ENCODE data around the gene EPB41L4A. TPM values are rescaled to one million over a fixed set of nuclear protein-coding genes. Genes with fewer than 3 reads are reported as not detected.

EPB41L4A gene
- total RNA-seq, 3 donors from 2014 or later = 22.0 to 25.9 (median 22.6) TPM

GRCh38 chr5:112196584-112196983 is 222.5 kb downstream of the EPB41L4A start:
- no peaks in the 10 kb centered on the region for H3K4me1 ChIP-seq
- no peak overlapping the region for H3K27ac ChIP-seq
- intact Hi-C loops (cut with DNase I; ENCODE audit: low total_unique reads) = loop anchor here (5.0 kb wide), 1 partner anchor 1029 kb away; no protein-coding TSS in a partner anchor
- no peak overlapping the region for H3K4me3 ChIP-seq
- no peaks in the 10 kb centered on the region for H3K9me3 ChIP-seq
- H3K27me3 ChIP-seq = no peaks in the 10 kb centered on the region
- TF ChIP-seq, protein P1, sequence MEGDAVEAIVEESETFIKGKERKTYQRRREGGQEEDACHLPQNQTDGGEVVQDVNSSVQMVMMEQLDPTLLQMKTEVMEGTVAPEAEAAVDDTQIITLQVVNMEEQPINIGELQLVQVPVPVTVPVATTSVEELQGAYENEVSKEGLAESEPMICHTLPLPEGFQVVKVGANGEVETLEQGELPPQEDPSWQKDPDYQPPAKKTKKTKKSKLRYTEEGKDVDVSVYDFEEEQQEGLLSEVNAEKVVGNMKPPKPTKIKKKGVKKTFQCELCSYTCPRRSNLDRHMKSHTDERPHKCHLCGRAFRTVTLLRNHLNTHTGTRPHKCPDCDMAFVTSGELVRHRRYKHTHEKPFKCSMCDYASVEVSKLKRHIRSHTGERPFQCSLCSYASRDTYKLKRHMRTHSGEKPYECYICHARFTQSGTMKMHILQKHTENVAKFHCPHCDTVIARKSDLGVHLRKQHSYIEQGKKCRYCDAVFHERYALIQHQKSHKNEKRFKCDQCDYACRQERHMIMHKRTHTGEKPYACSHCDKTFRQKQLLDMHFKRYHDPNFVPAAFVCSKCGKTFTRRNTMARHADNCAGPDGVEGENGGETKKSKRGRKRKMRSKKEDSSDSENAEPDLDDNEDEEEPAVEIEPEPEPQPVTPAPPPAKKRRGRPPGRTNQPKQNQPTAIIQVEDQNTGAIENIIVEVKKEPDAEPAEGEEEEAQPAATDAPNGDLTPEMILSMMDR (IDR thresholded peaks at IDR 0.05) = no peak
- TF ChIP-seq POLR2AphosphoS5 (IDR thresholded peaks at IDR 0.05) = no peak
- TF ChIP-seq POLR2A (IDR thresholded peaks at IDR 0.05) = no peak
- no peaks in the 10 kb centered on the region for H3K36me3 ChIP-seq
- no peak for DNase-seq (ENCODE audit: low spot score in 2 of 2)

DNA sequence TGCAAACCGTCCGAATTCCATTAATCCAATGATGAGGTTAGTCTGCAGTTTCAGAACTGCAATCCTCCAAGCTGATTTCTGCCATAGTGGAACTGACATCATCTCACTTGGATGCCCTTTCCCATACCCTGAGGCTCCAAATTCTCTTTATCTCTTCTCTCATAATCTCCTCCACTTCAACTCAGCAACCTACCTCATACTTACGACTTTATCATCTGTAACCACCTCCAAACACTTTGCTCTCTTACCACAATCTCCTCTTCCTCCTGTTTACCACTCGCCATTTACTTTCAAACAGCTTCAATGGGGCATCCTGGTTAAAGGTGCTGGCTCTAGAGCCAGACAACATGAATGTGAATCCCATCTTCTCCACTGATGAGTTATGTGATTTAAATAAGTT is 223.2 kb downstream of the EPB41L4A start:
- intact Hi-C loops (cut with DNase I; ENCODE audit: low total_unique reads) = loop anchor here (5.0 kb wide), 1 partner anchor 1029 kb away; no protein-coding TSS in a partner anchor
- no peaks in the 10 kb centered on the region for H3K36me3 ChIP-seq
- H3K4me3 ChIP-seq = no peak overlapping the region
- no peaks in the 10 kb centered on the region for H3K27me3 ChIP-seq
- no peak overlapping the region for H3K27ac ChIP-seq
- no peak for DNase-seq (ENCODE audit: low spot score in 2 of 2)
- H3K9me3 ChIP-seq = no peaks in the 10 kb centered on the region
- TF ChIP-seq, protein P1 (IDR thresholded peaks at IDR 0.05) = no peak
- TF ChIP-seq POLR2AphosphoS5 (IDR thresholded peaks at IDR 0.05) (no peak), POLR2A (IDR thresholded peaks at IDR 0.05) (no peak)
- no peaks in the 10 kb centered on the region for H3K4me1 ChIP-seq

DNA sequence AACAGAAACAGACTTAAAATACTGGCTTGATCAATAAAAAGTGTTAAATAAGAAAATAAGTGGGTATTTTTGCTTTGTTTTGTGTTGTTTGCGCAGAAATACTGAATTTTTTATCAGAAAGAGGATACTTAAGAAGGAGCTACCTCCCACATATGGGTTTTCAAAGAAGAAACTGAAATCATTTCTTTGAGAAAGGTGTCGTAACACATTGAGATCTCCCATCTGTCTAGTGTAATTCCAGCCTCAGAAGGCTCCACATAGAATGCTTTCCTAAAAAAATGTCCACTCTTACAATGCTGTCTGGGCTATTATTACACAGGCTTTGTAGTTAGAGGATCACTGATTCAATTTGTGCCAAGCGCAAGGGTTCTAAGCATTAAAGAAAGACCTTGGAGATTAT is 226.2 kb downstream of the EPB41L4A start:
- Histone ChIP-seq H3K27me3 (no peaks in the 10 kb centered on the region), H3K4me1 (no peaks in the 10 kb centered on the region), H3K4me3 (no peak overlapping the region), H3K27ac (no peak overlapping the region), H3K9me3 (no peaks in the 10 kb centered on the region), H3K36me3 (no peaks in the 10 kb centered on the region)
- no peak for DNase-seq (ENCODE audit: low spot score in 2 of 2)
- TF ChIP-seq, protein P1 (IDR thresholded peaks at IDR 0.05) = no peak
- TF ChIP-seq POLR2AphosphoS5 (IDR thresholded peaks at IDR 0.05) (no peak), POLR2A (IDR thresholded peaks at IDR 0.05) (no peak)
- intact Hi-C loops (cut with DNase I; ENCODE audit: low total_unique reads) = no loop called here

DNA sequence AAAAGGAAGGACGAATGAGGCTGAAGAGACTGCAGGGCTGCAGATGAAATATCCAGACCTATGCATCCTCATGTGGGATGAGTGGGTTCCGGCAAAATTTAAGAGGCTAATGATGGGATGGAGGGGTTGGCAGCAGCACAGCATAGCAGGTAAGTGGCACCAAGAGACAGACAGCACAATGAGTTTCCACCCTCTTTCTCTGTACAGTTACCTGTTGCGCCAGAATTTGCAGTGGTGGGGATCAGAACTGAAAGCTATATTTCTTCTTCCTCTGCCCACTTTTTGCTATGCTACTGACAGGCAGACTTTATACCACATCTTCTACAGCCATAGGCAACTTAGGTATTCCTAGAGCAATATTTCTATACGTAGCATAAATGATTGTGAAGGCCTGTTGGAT is 227.0 kb downstream of the EPB41L4A start:
- H3K36me3 ChIP-seq = no peaks in the 10 kb centered on the region
- intact Hi-C loops (cut with DNase I; ENCODE audit: low total_unique reads) = no loop called here

DNA sequence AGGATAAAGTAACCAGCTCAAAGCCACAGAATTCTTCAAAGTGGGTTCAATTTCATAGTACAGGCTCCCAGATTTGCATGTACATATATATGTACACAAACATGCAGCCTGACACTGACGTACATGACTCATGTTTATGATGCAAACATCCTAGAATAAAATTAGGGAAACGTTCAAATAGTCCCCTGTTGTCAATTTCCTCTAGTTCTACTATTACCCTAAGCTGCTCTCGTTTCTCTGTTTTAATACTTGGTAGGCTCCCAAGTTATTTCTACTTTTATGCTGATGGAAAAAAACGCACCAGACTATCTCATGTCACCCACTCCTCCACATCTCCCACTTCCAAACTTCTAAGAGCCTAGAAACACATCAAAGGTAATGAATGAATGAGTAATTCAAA is 229.7 kb downstream of the EPB41L4A start:
- intact Hi-C loops (cut with DNase I; ENCODE audit: low total_unique reads) = loop anchor here (5.0 kb wide), 1 partner anchor 1323 kb away; the partner anchor contains the start of gene YTHDC2
- Histone ChIP-seq H3K9me3 (no peaks in the 10 kb centered on the region), H3K4me1 (no peaks in the 10 kb centered on the region), H3K27me3 (no peaks in the 10 kb centered on the region), H3K27ac (no peak overlapping the region), H3K4me3 (no peak overlapping the region), H3K36me3 (no peaks in the 10 kb centered on the region)
- no peak for TF ChIP-seq POLR2A (IDR thresholded peaks at IDR 0.05)
- no peak for DNase-seq (ENCODE audit: low spot score in 2 of 2)

More for the DNA sequence above, 227.0 kb downstream of the EPB41L4A start:
- Histone ChIP-seq H3K4me3 (no peak overlapping the region), H3K27me3 (no peaks in the 10 kb centered on the region), H3K9me3 (no peaks in the 10 kb centered on the region), H3K27ac (no peak overlapping the region), H3K4me1 (no peaks in the 10 kb centered on the region)
- TF ChIP-seq POLR2A (IDR thresholded peaks at IDR 0.05) (no peak), POLR2AphosphoS5 (IDR thresholded peaks at IDR 0.05) (no peak)
- TF ChIP-seq, protein P1 (IDR thresholded peaks at IDR 0.05) = no peak
- DNase-seq (ENCODE audit: low spot score in 2 of 2) = no peak

All from breast epithelium (tissue), 4 donors.